H1 (cell line): ENCODE results near the gene RBM14. TPM values are rescaled to one million over a fixed set of nuclear protein-coding genes. Genes with fewer than 3 reads are reported as not detected.

Experiments used
- polyA plus RNA-seq, 7 experiments: library from polyadenylated mRNA; depleted of rRNA in 3 of 7; stranded (reverse) in 5 of 7; unstranded in 2 of 7; fragments of >200 nt in 5 of 7; fragments of 200-250 nt in 2 of 7; gene quantifications; 1 replicate in 5 of 7; 2 replicates in 1 of 7; 4 replicates in 1 of 7; pipeline versions ENCODE4 v1.2.1 to v1.2.3, GENCODE V29; 2011 to 2013; ENCODE audit warnings: missing spikeins in 2 of 7, mixed read lengths in 2 of 7
- total RNA-seq: library from RNA; stranded (reverse); fragmentation: NEBNext Ultra II Directional; extraction: Animal tissue kit (Norgen Biotek cat#: 25700); gene quantifications from 2 replicates; pipeline ENCODE4 v1.2.1, GENCODE V29; 2021
- TF ChIP-seq, protein P1 (sequence below), 3 experiments: IDR thresholded peaks; 1 replicate in 2 of 3; 2 replicates in 1 of 3; pipeline versions ENCODE4 v1.5.1 to v1.6.1; 2011; ENCODE audit warnings: low read length in 3 of 3, mild to moderate bottlenecking in 3 of 3, inconsistent platforms in 2 of 3, low read depth in 1 of 3, moderate library complexity in 1 of 3; ENCODE audit not compliant: insufficient read depth in 1 of 3; ENCODE audit errors: control extremely low read depth in 1 of 3

RBM14 gene
- total and polyA plus RNA-seq, 2 of the 8 experiments (the other 6 are each of a cell fraction or from before 2014, with no cell fraction given), result 67.2 to 142 TPM

DNA sequence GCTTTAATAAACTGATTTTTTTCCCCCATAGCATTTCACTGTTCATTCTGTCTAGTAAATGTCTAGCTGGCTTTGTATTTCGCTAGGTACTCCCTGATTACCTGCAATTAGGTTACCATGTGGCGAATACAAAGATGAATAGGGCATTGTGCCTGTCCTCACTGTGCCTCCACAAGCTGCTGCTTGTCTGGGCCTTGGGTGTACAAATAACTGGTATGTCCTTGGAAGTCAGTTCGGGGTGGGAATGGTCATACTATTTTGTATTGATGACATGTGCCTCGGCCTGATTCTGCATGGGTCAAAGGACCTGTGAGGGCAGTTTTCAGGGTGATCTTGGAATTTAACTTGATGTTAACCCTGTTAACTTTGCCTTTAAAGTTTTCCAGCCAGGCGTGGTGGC, 33.5 kb downstream of the RBM14 start (continued):
- TF ChIP-seq, protein P1, sequence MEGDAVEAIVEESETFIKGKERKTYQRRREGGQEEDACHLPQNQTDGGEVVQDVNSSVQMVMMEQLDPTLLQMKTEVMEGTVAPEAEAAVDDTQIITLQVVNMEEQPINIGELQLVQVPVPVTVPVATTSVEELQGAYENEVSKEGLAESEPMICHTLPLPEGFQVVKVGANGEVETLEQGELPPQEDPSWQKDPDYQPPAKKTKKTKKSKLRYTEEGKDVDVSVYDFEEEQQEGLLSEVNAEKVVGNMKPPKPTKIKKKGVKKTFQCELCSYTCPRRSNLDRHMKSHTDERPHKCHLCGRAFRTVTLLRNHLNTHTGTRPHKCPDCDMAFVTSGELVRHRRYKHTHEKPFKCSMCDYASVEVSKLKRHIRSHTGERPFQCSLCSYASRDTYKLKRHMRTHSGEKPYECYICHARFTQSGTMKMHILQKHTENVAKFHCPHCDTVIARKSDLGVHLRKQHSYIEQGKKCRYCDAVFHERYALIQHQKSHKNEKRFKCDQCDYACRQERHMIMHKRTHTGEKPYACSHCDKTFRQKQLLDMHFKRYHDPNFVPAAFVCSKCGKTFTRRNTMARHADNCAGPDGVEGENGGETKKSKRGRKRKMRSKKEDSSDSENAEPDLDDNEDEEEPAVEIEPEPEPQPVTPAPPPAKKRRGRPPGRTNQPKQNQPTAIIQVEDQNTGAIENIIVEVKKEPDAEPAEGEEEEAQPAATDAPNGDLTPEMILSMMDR (IDR thresholded peaks at IDR 0.05; ENCODE audit: control extremely low read depth in 1 of 3, insufficient read depth in 1 of 3, low read depth in 1 of 3, low read length in 3 of 3), result no peak
